C4-2B (cell line): ENCODE results near the gene SSU72.

Experiments used
- H3K27ac ChIP-seq: fragments of 450-650 bp; 2 replicates; pipeline ENCODE4 v1.5.1; 2017
- CTCF ChIP-seq: fragments of 450-650 bp; conservative IDR thresholded peaks from 2 replicates; pipeline ENCODE4 v1.5.1; 2017; ENCODE audit warnings: mild to moderate bottlenecking
- ZFX ChIP-seq: fragments of 450-650 bp; IDR thresholded peaks from 2 replicates; pipeline ENCODE4 v1.6.1; 2017

The SSU72 gene

GRCh38 chr1:1567152-1567875 is 7.3 kb downstream of the SSU72 start:
- no peak overlapping the region for H3K27ac ChIP-seq
- TF ChIP-seq CTCF (no peak), ZFX (no peak)

- no peak for TF ChIP-seq CTCF
- no peak for TF ChIP-seq ZFX
- peak overlapping the region; percentile 18; the same call in 1 of the 2 replicates for H3K27ac ChIP-seq
These were observed 9.3 kb downstream of the SSU72 start for GRCh38 chr1:1565340-1565739.

- H3K27ac ChIP-seq = no peak overlapping the region
- no peak for TF ChIP-seq ZFX
- TF ChIP-seq CTCF = no peak
These were observed 10.4 kb downstream of the SSU72 start for GRCh38 chr1:1564268-1564667.

GRCh38 chr1:1563688-1564087 is 11.0 kb downstream of the SSU72 start:
- TF ChIP-seq ZFX = no peak
- TF ChIP-seq CTCF = no peak
- H3K27ac ChIP-seq = no peak overlapping the region

- H3K27ac ChIP-seq = no peak overlapping the region
These were observed 12.0 kb downstream of the SSU72 start for GRCh38 chr1:1562556-1563195.

GRCh38 chr1:1561801-1562470 is 12.7 kb downstream of the SSU72 start:
- TF ChIP-seq ZFX (no peak), CTCF (no peak)
- H3K27ac ChIP-seq = no peak overlapping the region

More at GRCh38 chr1:1562556-1563195, 12.0 kb downstream of the SSU72 start:
- TF ChIP-seq CTCF = no peak
- no peak for TF ChIP-seq ZFX

- TF ChIP-seq ZFX (no peak), CTCF (no peak)
These were observed 14.5 kb downstream of the SSU72 start for GRCh38 chr1:1560178-1560577.

More at GRCh38 chr1:1560178-1560577, 14.5 kb downstream of the SSU72 start:
- no peak overlapping the region for H3K27ac ChIP-seq
